ENCODE results near the gene ATOH1.

Gene ATOH1, protein sequence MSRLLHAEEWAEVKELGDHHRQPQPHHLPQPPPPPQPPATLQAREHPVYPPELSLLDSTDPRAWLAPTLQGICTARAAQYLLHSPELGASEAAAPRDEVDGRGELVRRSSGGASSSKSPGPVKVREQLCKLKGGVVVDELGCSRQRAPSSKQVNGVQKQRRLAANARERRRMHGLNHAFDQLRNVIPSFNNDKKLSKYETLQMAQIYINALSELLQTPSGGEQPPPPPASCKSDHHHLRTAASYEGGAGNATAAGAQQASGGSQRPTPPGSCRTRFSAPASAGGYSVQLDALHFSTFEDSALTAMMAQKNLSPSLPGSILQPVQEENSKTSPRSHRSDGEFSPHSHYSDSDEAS
- total RNA-seq: 0 reads per million in 3 experiments

DNA sequence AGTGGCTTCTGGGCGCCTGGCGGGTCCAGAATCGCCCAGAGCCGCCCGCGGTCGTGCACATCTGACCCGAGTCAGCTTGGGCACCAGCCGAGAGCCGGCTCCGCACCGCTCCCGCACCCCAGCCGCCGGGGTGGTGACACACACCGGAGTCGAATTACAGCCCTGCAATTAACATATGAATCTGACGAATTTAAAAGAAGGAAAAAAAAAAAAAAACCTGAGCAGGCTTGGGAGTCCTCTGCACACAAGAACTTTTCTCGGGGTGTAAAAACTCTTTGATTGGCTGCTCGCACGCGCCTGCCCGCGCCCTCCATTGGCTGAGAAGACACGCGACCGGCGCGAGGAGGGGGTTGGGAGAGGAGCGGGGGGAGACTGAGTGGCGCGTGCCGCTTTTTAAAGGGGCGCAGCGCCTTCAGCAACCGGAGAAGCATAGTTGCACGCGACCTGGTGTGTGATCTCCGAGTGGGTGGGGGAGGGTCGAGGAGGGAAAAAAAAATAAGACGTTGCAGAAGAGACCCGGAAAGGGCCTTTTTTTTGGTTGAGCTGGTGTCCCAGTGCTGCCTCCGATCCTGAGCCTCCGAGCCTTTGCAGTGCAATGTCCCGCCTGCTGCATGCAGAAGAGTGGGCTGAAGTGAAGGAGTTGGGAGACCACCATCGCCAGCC is at the start of gene ATOH1:
ATOH1 (plus strand) TSS at position 422 of the 663 bp plus-strand sequence; CDS start at position 596, 174 bp downstream.
- DNase-seq: no peak

DNA sequence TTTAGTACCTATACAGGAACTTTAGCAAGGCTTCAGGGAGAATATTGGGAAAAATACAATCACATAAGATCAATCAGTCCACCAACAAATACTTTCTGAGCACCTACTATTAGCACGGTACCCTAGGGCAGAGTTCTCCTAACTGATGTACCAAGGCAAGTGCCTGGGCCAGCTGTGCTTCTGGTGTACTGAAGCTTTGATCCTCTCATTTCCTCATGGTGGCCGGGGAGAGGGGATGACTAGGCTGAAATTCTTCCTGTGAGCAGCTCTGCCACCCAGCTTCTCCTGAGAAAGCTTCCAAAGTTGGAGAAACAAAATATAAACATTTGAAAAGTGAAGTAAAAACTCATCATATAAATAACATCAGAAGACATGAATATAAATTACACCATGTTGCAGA is 49.3 kb upstream of the ATOH1 start:
- DNase-seq: no peak

DNA sequence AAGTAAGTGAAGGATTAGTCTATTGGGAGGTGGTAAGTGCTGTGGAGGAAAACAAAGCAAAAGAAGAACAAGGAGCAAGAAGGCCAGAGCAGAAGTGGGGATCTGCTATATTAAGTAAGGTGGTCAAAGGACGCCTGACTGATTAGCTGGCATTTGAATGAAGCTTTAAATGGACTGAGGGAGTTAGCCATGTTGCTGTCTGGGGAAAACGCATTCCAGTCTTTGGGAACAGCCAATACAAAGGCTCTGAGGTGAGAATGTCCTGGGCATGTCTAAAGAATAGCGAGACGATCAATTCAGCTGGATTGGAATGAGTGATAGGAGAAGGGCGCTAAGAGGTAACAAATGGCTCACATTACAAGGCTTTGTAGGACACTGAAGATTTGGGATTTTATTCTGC is 48.5 kb upstream of the ATOH1 start:
- DNase-seq: no peak

DNA sequence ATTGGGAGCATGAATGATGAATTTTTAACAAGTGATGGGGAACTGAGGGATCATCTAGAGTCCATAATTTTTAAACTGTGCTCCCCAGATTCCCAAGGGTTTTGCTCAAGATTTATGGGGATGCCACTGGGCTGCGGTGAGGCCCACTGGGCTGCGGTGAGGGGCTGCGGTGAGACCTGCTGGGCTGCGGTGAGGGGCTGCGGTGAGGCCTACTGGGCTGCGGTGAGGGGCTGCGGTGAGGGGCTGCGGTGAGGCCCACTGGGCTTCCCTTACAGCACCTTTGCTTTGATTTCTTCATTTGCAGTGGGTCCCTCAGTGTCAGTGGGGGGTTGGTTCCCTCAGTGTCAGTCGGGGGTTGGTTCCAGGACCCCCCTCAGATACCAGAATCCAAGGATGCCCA is 47.4 kb upstream of the ATOH1 start:
- DNase-seq: no peak

DNA sequence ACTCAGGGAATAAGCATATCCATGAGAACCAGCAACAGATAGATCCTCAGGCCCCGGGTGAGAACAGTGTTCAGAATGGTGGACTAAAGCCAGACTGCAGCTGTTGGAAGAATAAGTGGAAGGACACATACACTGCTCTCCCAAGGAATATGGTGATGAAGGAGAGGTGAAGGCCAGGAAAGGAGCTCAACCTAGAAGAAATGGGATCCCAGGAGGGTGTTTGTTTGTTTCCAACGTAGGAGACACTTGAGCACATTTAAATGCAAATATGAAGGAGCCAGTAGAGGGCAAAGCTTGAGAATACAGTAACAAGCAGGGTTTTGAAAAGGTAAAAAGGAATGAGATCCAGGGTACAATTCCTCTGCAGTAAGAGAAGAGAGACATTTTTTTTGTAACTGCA is 42.4 kb upstream of the ATOH1 start:
- no peak for DNase-seq

DNA sequence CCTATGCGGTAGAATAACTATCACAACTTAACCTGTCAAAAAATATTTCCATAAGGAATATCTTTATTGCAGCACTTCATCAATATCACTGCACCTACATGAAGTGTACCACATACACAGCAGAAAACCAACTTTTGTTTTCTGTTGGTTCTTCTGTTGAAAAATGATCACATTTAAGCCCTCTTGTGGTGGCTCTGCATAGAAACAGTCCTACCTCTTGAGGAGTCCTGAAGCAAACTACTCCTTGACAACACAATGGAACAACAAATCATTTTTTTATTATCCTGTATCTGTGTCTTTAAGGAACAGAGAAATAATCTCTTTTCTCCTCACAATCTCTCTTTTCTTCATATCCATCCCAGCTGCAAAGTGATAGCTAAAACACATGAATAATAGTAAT is 39.8 kb upstream of the ATOH1 start:
- DNase-seq: no peak

DNA sequence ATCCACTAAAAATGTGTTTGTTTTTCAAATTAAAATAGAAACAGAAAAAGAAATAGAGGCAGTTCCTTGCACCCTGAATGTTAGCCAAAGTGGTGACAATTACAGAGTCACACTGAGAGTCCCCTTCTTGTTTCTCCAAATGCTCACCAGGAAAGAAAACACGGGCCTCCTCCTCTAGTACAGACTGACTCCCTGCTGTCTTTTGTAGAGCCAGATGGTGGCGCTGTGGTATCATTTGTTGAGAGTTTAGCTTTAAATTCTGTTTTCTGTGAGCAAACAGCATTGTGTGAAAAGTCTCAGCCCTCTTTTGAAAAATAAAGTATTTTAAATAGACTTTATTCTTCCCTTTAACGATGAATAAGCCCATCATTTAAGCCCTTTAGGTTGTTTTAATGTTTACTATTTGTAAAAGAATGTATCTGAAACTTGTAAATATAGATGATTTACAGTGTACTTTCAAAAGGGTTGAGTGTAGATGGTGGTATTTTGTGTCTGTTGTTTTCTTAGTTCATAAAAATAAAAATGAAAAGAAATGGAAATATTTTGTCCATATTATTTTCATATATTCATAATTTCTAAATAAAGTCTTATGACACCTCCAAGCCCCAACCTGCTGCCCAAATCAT is 36.9 kb upstream of the ATOH1 start:
- DNase-seq: no peak

DNA sequence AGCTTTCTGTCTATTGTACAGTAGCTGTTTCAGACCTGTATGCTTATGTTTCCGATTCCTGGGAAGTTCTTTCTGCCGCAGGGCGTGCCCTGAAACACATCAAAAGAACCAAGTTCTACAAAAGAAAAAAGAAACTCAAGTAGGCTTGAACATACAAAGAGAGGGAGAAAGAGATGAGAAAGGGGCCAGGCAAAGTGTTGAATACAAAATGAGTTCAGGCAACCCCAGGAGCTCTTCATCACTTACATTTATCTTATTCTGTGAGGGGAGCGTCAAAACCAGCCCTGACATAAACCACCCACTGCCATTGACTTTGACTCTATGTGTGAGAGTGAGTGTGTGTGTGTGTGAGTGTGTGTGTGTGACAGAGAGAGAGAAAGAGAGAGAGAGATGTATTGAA is 26.5 kb upstream of the ATOH1 start:
- no peak for DNase-seq

DNA sequence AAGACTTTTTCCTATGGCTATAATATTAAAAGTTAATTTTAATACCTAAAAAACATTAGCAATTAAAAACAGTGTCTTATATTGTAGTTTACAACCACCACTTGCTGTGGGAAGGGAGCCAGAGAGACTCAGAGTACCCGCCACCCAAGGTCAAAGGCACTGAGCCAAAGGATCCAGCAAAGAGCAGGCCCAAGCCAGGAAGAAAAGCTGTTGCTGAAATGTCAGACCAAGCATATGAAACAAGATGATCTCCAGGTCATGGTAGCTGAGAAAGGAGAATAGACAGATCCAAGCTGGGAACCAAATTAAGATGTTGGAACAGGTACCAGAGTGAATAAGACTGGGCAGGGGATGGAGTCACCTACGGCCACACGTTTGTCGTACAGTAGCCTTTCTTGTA is 18.8 kb upstream of the ATOH1 start:
- DNase-seq: no peak

DNA sequence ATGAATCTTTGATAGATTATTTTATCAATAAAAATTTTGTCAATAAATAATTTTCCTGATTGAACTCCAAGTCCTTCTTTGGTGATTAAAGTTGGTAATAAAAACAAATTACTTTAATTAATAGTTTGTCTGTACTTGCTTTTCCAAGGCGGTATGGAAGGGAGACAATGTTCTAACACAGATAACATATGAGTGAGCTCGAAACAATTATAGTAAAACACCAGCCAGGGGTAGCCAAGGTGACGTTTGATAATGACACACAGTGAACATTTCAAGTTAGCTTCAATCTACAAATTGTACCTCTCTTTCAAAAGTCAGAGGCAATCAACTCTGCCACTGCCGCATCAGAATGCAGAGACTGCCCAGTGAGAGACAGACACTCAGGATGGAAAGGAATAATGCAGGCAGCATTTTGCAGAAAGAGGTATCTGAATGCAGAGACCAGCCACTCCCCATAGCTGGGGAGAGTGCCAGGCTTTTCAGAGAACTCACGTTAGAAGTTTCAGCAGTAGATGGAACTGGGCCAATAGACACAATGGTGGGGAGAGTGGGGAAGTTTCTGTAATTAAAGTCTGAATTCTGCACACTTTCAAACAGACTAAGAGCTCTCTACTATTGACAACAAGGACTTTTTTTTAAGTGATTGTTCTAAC is 18.1 kb upstream of the ATOH1 start:
- DNase-seq: no peak

DNA sequence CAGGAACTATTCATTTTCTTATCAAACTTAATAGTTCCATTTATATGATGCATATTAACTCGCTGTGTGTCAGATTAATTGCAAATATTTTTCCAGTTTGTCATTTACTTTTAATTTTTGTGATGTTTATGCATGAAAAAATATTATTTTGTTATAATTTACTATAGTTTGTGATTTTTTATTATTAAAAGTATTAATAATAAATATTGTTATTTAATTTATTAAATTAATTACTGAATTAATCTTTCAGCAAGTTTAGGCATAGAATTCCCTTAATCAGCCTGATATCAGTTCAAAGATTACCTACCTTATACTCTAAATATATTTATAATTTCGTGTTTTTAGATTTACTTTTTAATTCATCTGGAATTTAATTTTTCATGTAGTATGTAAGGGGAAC is 15.5 kb upstream of the ATOH1 start:
- no peak for DNase-seq

DNA sequence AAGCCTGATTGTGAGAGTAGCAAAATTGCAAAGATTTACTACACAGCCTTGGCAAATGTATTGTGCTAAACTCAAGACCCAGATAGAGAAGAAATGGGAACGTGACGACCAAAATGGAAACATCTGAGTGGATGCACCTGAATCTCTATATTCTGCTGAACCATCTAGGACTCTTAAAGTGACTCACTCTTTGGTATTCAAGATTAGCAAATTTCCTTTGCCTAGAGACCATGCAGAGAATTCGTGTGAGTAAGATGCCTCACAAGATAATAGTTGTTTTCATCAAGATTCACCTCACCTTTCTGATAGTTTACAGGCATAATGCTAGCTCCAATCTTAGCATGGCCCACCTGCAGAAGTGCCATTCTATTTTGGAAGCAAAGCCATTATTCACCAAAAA is 14.4 kb upstream of the ATOH1 start:
- DNase-seq: no peak

DNA sequence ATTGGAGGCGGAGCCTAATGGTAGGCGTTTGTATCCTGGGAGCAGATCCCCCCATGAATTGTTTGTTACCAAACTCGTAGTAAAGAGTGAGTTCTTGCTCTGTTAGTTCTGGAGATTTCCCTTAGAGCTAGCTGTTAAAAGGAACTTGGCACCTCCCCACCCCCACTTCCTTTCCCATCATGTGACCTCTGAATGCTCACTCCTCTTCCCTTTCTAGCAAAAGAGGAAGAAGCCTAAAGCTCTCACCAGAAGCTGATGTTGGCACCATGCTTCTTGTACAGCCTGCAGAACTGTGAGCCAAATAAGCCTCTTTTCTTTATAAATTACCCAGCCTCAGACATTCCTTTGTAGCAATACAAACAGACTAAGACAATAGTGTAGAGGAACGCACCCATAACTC is 13.8 kb upstream of the ATOH1 start:
- DNase-seq: no peak

DNA sequence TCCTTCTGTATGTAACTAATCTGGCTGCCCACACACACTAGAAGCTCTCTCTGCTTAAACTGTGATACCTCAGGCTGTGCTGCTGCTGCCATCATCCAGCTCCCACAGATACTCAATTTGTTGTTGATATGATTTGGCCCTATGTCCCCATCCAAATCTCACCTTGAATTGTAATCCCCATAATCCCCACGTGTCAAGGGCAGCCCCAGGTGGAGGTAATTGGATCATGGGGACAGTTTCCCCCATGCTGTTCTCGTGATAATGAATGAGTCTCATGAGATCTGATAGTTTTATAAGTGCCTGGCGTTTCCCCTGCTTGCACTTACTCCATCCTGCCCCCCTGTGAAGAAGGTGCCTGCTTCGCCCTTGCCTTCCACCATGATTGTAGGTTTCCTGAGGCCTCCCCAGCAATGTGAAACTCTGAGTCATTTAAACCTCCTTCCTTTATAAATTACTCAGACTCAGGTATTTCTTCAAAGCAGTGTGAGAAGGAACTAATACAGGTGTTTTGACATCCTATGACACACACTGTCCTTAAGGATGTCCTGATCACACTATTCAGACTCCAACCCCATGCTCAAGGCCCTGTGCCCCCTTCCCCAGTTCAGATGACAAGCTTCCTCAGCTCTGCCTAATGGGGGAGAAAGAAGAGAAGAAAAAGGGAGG is 2.9 kb upstream of the ATOH1 start:
- no peak for DNase-seq

DNA sequence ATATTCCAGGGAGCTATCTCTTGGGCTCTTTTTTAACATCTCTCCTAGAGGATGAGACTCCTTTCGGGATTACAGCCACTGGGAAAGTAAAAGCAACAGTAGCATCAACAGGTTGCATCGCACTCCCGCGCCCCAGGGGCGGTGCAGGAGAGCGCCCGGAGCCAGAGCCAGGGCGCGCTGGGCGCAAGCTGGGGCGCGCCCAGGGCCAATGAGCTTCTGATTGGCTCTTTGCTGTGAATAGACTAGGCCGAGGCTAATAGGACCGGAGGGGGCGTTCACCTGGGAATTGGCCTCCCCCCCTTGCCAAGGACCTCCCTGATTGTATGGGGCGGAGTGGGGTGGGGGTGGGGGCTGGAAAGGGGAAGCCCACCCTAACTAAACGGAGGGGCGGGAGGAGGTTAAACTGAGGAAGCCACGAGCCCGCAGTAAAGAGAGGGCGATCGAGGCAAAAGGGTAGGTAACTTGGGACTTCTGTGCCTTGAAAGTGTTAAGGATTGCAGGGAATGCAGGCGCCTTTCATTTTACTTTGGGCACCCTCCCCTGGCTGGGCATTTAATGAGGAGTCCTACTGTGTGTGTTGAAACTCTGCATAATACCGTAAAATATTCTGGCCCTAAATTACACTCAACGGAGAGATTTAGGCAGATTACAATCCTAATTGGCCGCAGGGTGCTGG is 1.1 kb upstream of the ATOH1 start:
- no peak for DNase-seq

DNA sequence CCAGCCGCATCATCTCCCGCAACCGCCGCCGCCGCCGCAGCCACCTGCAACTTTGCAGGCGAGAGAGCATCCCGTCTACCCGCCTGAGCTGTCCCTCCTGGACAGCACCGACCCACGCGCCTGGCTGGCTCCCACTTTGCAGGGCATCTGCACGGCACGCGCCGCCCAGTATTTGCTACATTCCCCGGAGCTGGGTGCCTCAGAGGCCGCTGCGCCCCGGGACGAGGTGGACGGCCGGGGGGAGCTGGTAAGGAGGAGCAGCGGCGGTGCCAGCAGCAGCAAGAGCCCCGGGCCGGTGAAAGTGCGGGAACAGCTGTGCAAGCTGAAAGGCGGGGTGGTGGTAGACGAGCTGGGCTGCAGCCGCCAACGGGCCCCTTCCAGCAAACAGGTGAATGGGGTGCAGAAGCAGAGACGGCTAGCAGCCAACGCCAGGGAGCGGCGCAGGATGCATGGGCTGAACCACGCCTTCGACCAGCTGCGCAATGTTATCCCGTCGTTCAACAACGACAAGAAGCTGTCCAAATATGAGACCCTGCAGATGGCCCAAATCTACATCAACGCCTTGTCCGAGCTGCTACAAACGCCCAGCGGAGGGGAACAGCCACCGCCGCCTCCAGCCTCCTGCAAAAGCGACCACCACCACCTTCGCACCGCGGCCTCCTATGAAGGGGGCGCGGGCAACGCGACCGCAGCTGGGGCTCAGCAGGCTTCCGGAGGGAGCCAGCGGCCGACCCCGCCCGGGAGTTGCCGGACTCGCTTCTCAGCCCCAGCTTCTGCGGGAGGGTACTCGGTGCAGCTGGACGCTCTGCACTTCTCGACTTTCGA is 654 bp downstream of the ATOH1 start:
- DNase-seq: no peak

DNA sequence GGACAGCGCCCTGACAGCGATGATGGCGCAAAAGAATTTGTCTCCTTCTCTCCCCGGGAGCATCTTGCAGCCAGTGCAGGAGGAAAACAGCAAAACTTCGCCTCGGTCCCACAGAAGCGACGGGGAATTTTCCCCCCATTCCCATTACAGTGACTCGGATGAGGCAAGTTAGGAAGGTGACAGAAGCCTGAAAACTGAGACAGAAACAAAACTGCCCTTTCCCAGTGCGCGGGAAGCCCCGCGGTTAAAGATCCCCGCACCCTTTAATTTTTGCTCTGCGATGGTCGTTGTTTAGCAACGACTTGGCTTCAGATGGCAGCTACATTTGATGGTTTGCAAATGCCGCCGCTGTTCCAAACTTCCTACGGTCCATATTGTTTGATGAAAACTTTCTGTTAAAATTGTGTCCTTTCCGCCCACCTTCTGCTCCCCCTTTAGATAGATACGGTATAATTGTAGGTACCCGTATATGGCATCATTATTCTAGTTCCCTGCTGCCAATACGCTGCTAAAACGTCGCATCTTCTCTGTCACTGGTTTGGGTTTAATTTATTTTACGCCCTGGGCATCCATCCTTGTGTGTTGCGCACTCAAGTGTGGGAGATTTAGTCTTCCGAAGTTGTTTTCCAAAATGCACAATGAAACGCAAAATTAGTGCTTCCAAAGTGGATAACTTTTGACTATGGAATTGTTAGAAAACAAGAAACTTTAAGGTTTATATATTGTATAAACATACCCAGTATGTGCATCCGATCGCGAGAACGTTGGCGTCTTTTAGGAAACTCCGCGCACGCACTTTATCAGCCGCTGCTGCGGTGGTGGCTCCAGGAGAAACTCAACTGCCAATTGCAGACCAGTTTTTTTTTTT is 1.5 kb downstream of the ATOH1 start:
- DNase-seq: no peak

DNA sequence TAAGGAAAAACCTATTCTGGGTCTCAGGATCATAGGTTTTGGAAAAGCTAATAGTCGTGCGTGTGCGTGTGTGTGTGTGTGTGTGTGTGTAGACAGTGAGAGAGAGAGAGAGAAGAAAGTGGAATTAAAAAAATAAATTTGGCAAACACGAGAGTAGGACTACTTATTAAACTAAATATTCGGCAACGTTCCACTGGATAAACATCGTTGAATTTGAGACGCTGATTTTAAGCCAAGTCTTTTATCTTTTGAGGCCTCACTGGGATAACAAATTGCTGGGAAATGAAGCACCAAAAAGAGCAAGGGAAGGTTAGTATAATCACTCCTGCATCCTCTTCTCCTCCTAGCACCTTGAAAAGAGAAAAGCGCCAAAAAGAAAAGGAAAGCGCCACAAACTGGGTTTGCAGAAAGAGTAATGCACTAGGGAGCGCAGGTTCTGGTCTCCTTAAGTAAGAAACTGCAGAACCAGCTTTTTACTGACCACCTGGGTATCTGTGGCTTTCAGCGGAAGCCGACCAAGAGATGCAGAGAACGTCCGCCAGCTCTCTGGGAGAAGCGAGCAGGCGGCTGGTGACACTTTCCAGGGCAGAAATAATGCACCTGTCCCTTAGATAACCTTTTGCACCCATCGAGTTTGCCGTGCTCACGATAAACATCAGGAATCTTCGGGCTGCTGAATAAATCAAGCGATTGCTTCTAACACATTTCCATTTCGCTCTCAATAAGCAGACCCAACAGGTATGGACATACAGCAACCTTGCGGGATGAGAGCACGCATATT is 3.4 kb downstream of the ATOH1 start:
- no peak for DNase-seq

DNA sequence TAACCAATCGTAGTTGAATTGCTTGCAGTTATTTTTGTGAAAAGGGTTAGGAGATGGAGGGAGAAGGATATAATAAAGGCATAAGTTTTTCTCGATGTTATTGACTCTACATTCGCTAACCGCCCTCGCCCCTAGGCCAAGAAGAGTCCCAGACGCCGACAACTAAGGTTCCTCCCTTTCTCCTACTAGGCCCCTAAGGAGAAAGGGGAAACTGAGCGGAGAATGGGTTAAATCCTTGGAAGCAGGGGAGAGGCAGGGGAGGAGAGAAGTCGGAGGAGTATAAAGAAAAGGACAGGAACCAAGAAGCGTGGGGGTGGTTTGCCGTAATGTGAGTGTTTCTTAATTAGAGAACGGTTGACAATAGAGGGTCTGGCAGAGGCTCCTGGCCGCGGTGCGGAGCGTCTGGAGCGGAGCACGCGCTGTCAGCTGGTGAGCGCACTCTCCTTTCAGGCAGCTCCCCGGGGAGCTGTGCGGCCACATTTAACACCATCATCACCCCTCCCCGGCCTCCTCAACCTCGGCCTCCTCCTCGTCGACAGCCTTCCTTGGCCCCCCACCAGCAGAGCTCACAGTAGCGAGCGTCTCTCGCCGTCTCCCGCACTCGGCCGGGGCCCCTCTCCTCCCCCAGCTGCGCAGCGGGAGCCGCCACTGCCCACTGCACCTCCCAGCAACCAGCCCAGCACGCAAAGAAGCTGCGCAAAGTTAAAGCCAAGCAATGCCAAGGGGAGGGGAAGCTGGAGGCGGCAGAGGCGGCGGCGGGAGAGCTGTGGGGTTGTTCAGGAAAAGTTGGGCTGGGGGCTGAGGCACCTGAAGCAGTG is 5.9 kb downstream of the ATOH1 start:
- DNase-seq: no peak
